Measurements from ENCODE around the gene NKAIN4.

GRCh38 chr20:63261795-63262528, 7.7 kb upstream of the NKAIN4 start:
- TF ChIP-seq ZBTB33 (IDR thresholded peaks at IDR 0.05) (no peak), REST (IDR thresholded peaks at IDR 0.05) (no peak), CTCF (IDR thresholded peaks at IDR 0.05; ENCODE audit: low read depth, low read length, missing input control) (no peak), SP1 (IDR thresholded peaks at IDR 0.05) (no peak), YY1 (IDR thresholded peaks at IDR 0.05) (no peak), MAX (IDR thresholded peaks at IDR 0.05) (no peak), RAD21 (IDR thresholded peaks at IDR 0.05) (no peak), EGR1 (IDR thresholded peaks at IDR 0.05; ENCODE audit: low read depth in 2 of 2) (no peak), GABPA (IDR thresholded peaks at IDR 0.05 in 1 of 2, conservative IDR thresholded peaks at IDR 0.05 in 1 of 2) (no peak), RXRA (IDR thresholded peaks at IDR 0.05) (no peak), TAF1 (conservative IDR thresholded peaks at IDR 0.05) (no peak)
